Neural progenitor cell (in vitro differentiated cells): ENCODE data around the gene MCUR1. TPM values are rescaled to one million over a fixed set of nuclear protein-coding genes. Genes with fewer than 3 reads are reported as not detected.

Experiments
- DNase-seq: peaks from one replicate; pipeline ENCODE4 v3.0.0-alpha.2; 2016; ENCODE audit warnings: low spot score
- H2AFZ ChIP-seq: fragments of 200-600 bp; sonication (generic); replicated peaks from 2 replicates; pipeline ENCODE4 v1.6.1; 2016; ENCODE audit warnings: antibody characterized with exemption
- H3F3A ChIP-seq: fragments of 200-600 bp; sonication (generic); 2 replicates; pipeline ENCODE4 v1.6.1; 2016; ENCODE audit warnings: antibody characterized with exemption, low read depth
- H3K27ac ChIP-seq: fragments of 200-600 bp; sonication (generic); 2 replicates; pipeline ENCODE4 v1.5.1; 2016; ENCODE audit warnings: mild to moderate bottlenecking
- H3K27me3 ChIP-seq: fragments of 200-600 bp; sonication (generic); 2 replicates; pipeline ENCODE4 v1.6.1; 2016; ENCODE audit warnings: mild to moderate bottlenecking, moderate library complexity
- H3K36me3 ChIP-seq: fragments of 200-600 bp; sonication (generic); 2 replicates; pipeline ENCODE4 v1.5.1; 2016
- H3K4me1 ChIP-seq: fragments of 200-600 bp; sonication (generic); 2 replicates; pipeline ENCODE4 v1.6.1; 2016; ENCODE audit warnings: mixed run types
- H3K4me2 ChIP-seq: fragments of 200-600 bp; sonication (generic); 2 replicates; pipeline ENCODE4 v1.6.1; 2016
- H3K4me3 ChIP-seq: fragments of 200-600 bp; sonication (generic); 2 replicates; pipeline ENCODE4 v1.5.1; 2016
- H3K79me2 ChIP-seq: fragments of 200-600 bp; sonication (generic); 2 replicates; pipeline ENCODE4 v1.6.1; 2016; ENCODE audit warnings: low read depth
- H3K9ac ChIP-seq: fragments of 200-600 bp; sonication (generic); 2 replicates; pipeline ENCODE4 v1.6.1; 2016
- H3K9me3 ChIP-seq: fragments of 200-600 bp; sonication (generic); 2 replicates; pipeline ENCODE4 v1.5.1; 2016; ENCODE audit warnings: low read depth
- H4K20me1 ChIP-seq: fragments of 200-600 bp; sonication (generic); 2 replicates; pipeline ENCODE4 v1.6.1; 2016; ENCODE audit warnings: low read depth
- H3K27ac Mint-ChIP-seq: 3 replicates; pipeline ENCODE4 v1.8.0; 2021; ENCODE audit warnings: mixed read lengths
- H3K27me3 Mint-ChIP-seq: 2 replicates; pipeline ENCODE4 v1.8.0; 2022; ENCODE audit warnings: low read depth, mild to moderate bottlenecking, inconsistent platforms, moderate library complexity, mixed read lengths; ENCODE audit not compliant: insufficient read depth
- H3K36me3 Mint-ChIP-seq: 3 replicates; pipeline ENCODE4 v1.8.0; 2021; ENCODE audit warnings: mixed read lengths
- H3K4me1 Mint-ChIP-seq: 3 replicates; pipeline ENCODE4 v1.8.0; 2021; ENCODE audit warnings: mixed read lengths
- H3K4me3 Mint-ChIP-seq: 3 replicates; pipeline ENCODE4 v1.8.0; 2021; ENCODE audit warnings: mild to moderate bottlenecking, moderate library complexity, mixed read lengths
- H3K9me3 Mint-ChIP-seq: 3 replicates; pipeline ENCODE4 v1.8.0; 2020; ENCODE audit warnings: mixed read lengths
- EZH2 ChIP-seq: fragments of 200-600 bp; sonication (generic); IDR thresholded peaks from 2 replicates; pipeline ENCODE4 v1.6.1; 2017; ENCODE audit warnings: antibody characterized with exemption, mild to moderate bottlenecking, moderate library complexity
- EZH2phosphoT487 ChIP-seq: fragments of 200-600 bp; sonication (generic); IDR thresholded peaks from 2 replicates; pipeline ENCODE4 v1.6.1; 2017; ENCODE audit warnings: antibody characterized with exemption
- total RNA-seq: library from RNA; depleted of rRNA; stranded (reverse); fragments of >200 nt; gene quantifications from 2 replicates; pipeline ENCODE4 v1.2.3, GENCODE V29; 2015; ENCODE audit warnings: low replicate concordance
- TF ChIP-seq, protein P1 (sequence below): fragments of 200-600 bp; sonication (generic); IDR thresholded peaks from 2 replicates; pipeline ENCODE4 v1.5.1; 2017; ENCODE audit warnings: antibody characterized with exemption, mild to moderate bottlenecking

Gene MCUR1
- total RNA-seq, 1 donor from 2014 or later = 16.2 TPM

GRCh38 chr6:13759025-13759424 lies 55.3 kb downstream of the MCUR1 start:
- Mint-ChIP-seq H3K4me3 (no peak overlapping the region), H3K27ac (no peak overlapping the region), H3K36me3 (no peaks in the 10 kb centered on the region), H3K9me3 (peaks cover 3% of the 10 kb centered on the region), H3K27me3 (peaks cover 3% of the 10 kb centered on the region), H3K4me1 (peaks cover 17% of the 10 kb centered on the region)
- Histone ChIP-seq H3K27me3 (no peaks in the 10 kb centered on the region), H2AFZ (no peak overlapping the region), H3K79me2 (no peaks in the 10 kb centered on the region), H3K9me3 (no peaks in the 10 kb centered on the region), H3K4me1 (no peaks in the 10 kb centered on the region), H3K36me3 (no peaks in the 10 kb centered on the region), H3K9ac (no peak overlapping the region), H3K4me3 (no peak overlapping the region), H4K20me1 (no peaks in the 10 kb centered on the region), H3K4me2 (no peak overlapping the region), H3F3A (no peaks in the 10 kb centered on the region), H3K27ac (no peak overlapping the region)
- no peak for DNase-seq
- TF ChIP-seq EZH2phosphoT487 = no peak
- no peak for TF ChIP-seq EZH2
- TF ChIP-seq, protein P1, sequence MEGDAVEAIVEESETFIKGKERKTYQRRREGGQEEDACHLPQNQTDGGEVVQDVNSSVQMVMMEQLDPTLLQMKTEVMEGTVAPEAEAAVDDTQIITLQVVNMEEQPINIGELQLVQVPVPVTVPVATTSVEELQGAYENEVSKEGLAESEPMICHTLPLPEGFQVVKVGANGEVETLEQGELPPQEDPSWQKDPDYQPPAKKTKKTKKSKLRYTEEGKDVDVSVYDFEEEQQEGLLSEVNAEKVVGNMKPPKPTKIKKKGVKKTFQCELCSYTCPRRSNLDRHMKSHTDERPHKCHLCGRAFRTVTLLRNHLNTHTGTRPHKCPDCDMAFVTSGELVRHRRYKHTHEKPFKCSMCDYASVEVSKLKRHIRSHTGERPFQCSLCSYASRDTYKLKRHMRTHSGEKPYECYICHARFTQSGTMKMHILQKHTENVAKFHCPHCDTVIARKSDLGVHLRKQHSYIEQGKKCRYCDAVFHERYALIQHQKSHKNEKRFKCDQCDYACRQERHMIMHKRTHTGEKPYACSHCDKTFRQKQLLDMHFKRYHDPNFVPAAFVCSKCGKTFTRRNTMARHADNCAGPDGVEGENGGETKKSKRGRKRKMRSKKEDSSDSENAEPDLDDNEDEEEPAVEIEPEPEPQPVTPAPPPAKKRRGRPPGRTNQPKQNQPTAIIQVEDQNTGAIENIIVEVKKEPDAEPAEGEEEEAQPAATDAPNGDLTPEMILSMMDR = no peak

- peaks cover 4% of the 10 kb centered on the region for H3K27me3 Mint-ChIP-seq
- H3K4me1 Mint-ChIP-seq = no peaks in the 10 kb centered on the region
- H3K9me3 Mint-ChIP-seq = no peaks in the 10 kb centered on the region
- no peaks in the 10 kb centered on the region for H3K27me3 ChIP-seq
- TF ChIP-seq EZH2phosphoT487 (no peak), EZH2 (no peak)
- TF ChIP-seq, protein P1 = no peak
- H3K4me1 ChIP-seq = no peaks in the 10 kb centered on the region
- no peak overlapping the region for H3K4me2 ChIP-seq
- no peaks in the 10 kb centered on the region for H3K36me3 ChIP-seq
- H3F3A ChIP-seq = no peaks in the 10 kb centered on the region
- H3K27ac ChIP-seq = no peak overlapping the region
- H3K27ac Mint-ChIP-seq = no peak overlapping the region
- H3K36me3 Mint-ChIP-seq = no peaks in the 10 kb centered on the region
- H2AFZ ChIP-seq = no peak overlapping the region
- DNase-seq = no peak
- no peak overlapping the region for H3K4me3 Mint-ChIP-seq
- no peak overlapping the region for H3K4me3 ChIP-seq
- no peak overlapping the region for H3K9ac ChIP-seq
- H3K9me3 ChIP-seq = no peaks in the 10 kb centered on the region
- no peaks in the 10 kb centered on the region for H4K20me1 ChIP-seq
- no peaks in the 10 kb centered on the region for H3K79me2 ChIP-seq
These were observed 59.7 kb downstream of the MCUR1 start for GRCh38 chr6:13754644-13755043.

DNA sequence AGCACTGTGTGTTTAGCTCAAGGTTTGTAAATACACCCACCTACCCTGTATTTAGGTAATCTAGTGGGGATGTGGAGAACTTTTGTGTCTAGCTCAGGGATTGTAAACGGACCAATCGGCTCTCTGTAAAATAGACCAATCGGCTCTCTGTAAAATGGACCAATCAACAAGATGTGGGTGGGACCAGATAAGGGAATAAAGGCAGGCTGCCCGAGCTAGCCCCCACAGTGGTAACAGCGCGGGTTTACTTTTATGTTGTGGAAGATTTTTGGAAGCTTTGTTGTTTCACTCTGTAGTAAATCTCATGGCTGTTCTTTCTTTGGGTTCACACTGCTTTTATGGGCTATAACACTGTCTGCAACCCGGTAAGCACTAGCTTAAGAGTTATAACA lies 70.6 kb downstream of the MCUR1 start:
- Histone ChIP-seq H3K79me2 (no peaks in the 10 kb centered on the region), H3K27me3 (no peaks in the 10 kb centered on the region), H3K4me3 (no peak overlapping the region), H3K36me3 (no peaks in the 10 kb centered on the region), H3F3A (no peaks in the 10 kb centered on the region), H3K4me2 (no peak overlapping the region), H3K4me1 (no peaks in the 10 kb centered on the region), H2AFZ (no peak overlapping the region), H4K20me1 (no peaks in the 10 kb centered on the region), H3K9me3 (no peaks in the 10 kb centered on the region), H3K27ac (no peak overlapping the region), H3K9ac (no peak overlapping the region)
- no peak for TF ChIP-seq EZH2phosphoT487
- TF ChIP-seq, protein P1 = no peak
- no peak for TF ChIP-seq EZH2
- no peaks in the 10 kb centered on the region for H3K4me1 Mint-ChIP-seq
- H3K9me3 Mint-ChIP-seq = peaks cover 4% of the 10 kb centered on the region
- no peak for DNase-seq
- H3K4me3 Mint-ChIP-seq = no peak overlapping the region
- H3K27ac Mint-ChIP-seq = no peak overlapping the region
- H3K36me3 Mint-ChIP-seq = no peaks in the 10 kb centered on the region
- H3K27me3 Mint-ChIP-seq = no peaks in the 10 kb centered on the region
